Gastrocnemius medialis (tissue), 4 donors: ENCODE results near the gene DISC1. TPM values are rescaled to one million over a fixed set of nuclear protein-coding genes. Genes with fewer than 3 reads are reported as not detected.

Source experiments
- ATAC-seq, 2 donors: fragments of 150-250 bp; one replicate each; pipeline ENCODE4 v1.9.1; 2016
- DNase-seq, 2 donors: peaks; one replicate each; pipeline ENCODE4 v3.0.0-alpha.2; 2019
- H3K27ac ChIP-seq, 4 donors: fragments of 200-600 bp; sonication (generic); 1 replicate in 1 of 4; 2 replicates in 3 of 4; pipeline ENCODE4 v1.5.1; 2016 to 2018; ENCODE audit warnings: mild to moderate bottlenecking in 2 of 4, moderate library complexity in 1 of 4
- H3K27me3 ChIP-seq, 3 donors: fragments of 200-600 bp; sonication (generic) in 2 of 3; 1 replicate in 1 of 3; 2 replicates in 2 of 3; pipeline versions ENCODE4 v1.5.1 to v1.6.0; 2016 to 2019; ENCODE audit warnings: mild to moderate bottlenecking in 1 of 3, moderate library complexity in 1 of 3
- H3K36me3 ChIP-seq, 2 donors: fragments of 200-600 bp; sonication (generic) in 1 of 2; one replicate each; pipeline ENCODE4 v1.5.1; 2017 to 2018
- H3K4me1 ChIP-seq, 2 donors: fragments of 200-600 bp; sonication (generic) in 1 of 2; one replicate each; pipeline ENCODE4 v1.5.1; 2016 to 2017; ENCODE audit warnings: mild to moderate bottlenecking in 2 of 2
- H3K4me3 ChIP-seq, 4 donors: fragments of 200-600 bp; sonication (generic) in 3 of 4; 1 replicate in 1 of 4; 2 replicates in 3 of 4; pipeline ENCODE4 v1.5.1; 2016 to 2019; ENCODE audit warnings: mild to moderate bottlenecking in 2 of 4
- H3K9me3 ChIP-seq, 3 donors: fragments of 200-600 bp; sonication (generic) in 2 of 3; 1 replicate in 1 of 3; 2 replicates in 2 of 3; pipeline ENCODE4 v1.5.1; 2016 to 2019
- CTCF ChIP-seq, 5 experiments: fragments of 450-650 bp in 3 of 5; fragments of 200-600 bp in 2 of 5; sonication (generic) in 2 of 5; IDR thresholded peaks in 4 of 5; conservative IDR thresholded peaks in 1 of 5; 1 replicate in 4 of 5; 2 replicates in 1 of 5; pipeline ENCODE4 v1.5.1; 2016 to 2019; ENCODE audit warnings: antibody characterized with exemption in 5 of 5, mild to moderate bottlenecking in 3 of 5, moderate library complexity in 3 of 5
- POLR2A ChIP-seq, 2 donors: fragments of 450-650 bp; IDR thresholded peaks; one replicate each; pipeline ENCODE4 v1.6.1; 2017; ENCODE audit warnings: antibody characterized with exemption in 2 of 2, mild to moderate bottlenecking in 2 of 2, moderate library complexity in 2 of 2
- in situ Hi-C, 4 donors: fragments of 200-750 bp; cut with MboI; loops; one replicate each; pipeline versions ENCODE4 v1.15.0 to v1.8.0; 2017; ENCODE audit warnings: low sequenced_read_pairs in 4 of 4
- intact Hi-C: fragments of 100-400 bp; cut with DNase I; formaldehyde crosslinking; loops from one replicate; pipeline ENCODE4 v1.15.1; 2023; ENCODE audit warnings: low total_unique reads
- total RNA-seq, 4 donors: library from RNA; depleted of rRNA; stranded (reverse); fragments of >200 nt; gene quantifications; one replicate each; pipeline versions ENCODE4 v1.1.0 to v1.2.3, GENCODE V29; 2016

DISC1 gene
- total RNA-seq, 4 donors from 2014 or later = 2.3 to 5.8 (median 2.6) TPM

GRCh38 chr1:231606712-231607111, 19.9 kb upstream of the DISC1 start:
- H3K4me3 ChIP-seq = no peak overlapping the region
- peaks cover 0 to 8% of the 10 kb centered on the region in 2 donors for H3K4me1 ChIP-seq
- no peaks in the 10 kb centered on the region for H3K36me3 ChIP-seq
- H3K27ac ChIP-seq = no peak overlapping the region
- TF ChIP-seq POLR2A (IDR thresholded peaks at IDR 0.05) = no peak
- in situ Hi-C loops = loop anchor here in 2 of 4 donors (10.0 to 25.0 kb wide), 3 partner anchors 252 to 619 kb away; partner anchors contain the start of genes ARV1 (in 2 of the 2) and TTC13 (in 2 of the 2)
- intact Hi-C loops = no loop called here
- no peaks in the 10 kb centered on the region for H3K27me3 ChIP-seq
- ATAC-seq (no peak), DNase-seq (no peak)
- no peaks in the 10 kb centered on the region for H3K9me3 ChIP-seq

GRCh38 chr1:231610388-231610787, 16.2 kb upstream of the DISC1 start:
- no peak overlapping the region for H3K27ac ChIP-seq
- no peak for DNase-seq
- no peaks in the 10 kb centered on the region for H3K9me3 ChIP-seq
- no peaks in the 10 kb centered on the region for H3K4me1 ChIP-seq
- in situ Hi-C loops = loop anchor here in 2 of 4 donors (25.0 kb wide), 1 partner anchor 623 kb away; the partner anchor contains the start of genes ARV1 (in 2 of the 2) and TTC13 (in 2 of the 2)
- no peak overlapping the region for H3K4me3 ChIP-seq
- TF ChIP-seq POLR2A (IDR thresholded peaks at IDR 0.05) (no peak), CTCF (IDR thresholded peaks at IDR 0.05 in 4 of 5, conservative IDR thresholded peaks at IDR 0.05 in 1 of 5) (no peak)
- H3K36me3 ChIP-seq = no peaks in the 10 kb centered on the region
- peak in 1 of 2 donors; percentile 46 for ATAC-seq
- intact Hi-C loops = no loop called here
- H3K27me3 ChIP-seq = no peaks in the 10 kb centered on the region

GRCh38 chr1:231611111-231611510, 15.5 kb upstream of the DISC1 start:
- Histone ChIP-seq H3K27ac (no peak overlapping the region), H3K27me3 (no peaks in the 10 kb centered on the region), H3K36me3 (no peaks in the 10 kb centered on the region), H3K9me3 (no peaks in the 10 kb centered on the region), H3K4me1 (no peaks in the 10 kb centered on the region), H3K4me3 (no peak overlapping the region)
- no peak for ATAC-seq
- in situ Hi-C loops (loop anchor here in 2 of 4 donors (25.0 kb wide), 1 partner anchor 624 kb away; the partner anchor contains the start of genes ARV1 (in 2 of the 2) and TTC13 (in 2 of the 2)), intact Hi-C loops (no loop called here)
- DNase-seq = no peak
- TF ChIP-seq POLR2A (IDR thresholded peaks at IDR 0.05) (no peak), CTCF (IDR thresholded peaks at IDR 0.05 in 4 of 5, conservative IDR thresholded peaks at IDR 0.05 in 1 of 5) (no peak)

GRCh38 chr1:231611851-231612250, 14.7 kb upstream of the DISC1 start:
- Histone ChIP-seq H3K4me1 (no peaks in the 10 kb centered on the region), H3K36me3 (no peaks in the 10 kb centered on the region), H3K27me3 (no peaks in the 10 kb centered on the region), H3K4me3 (no peak overlapping the region), H3K9me3 (no peaks in the 10 kb centered on the region), H3K27ac (no peak overlapping the region)
- no peak for TF ChIP-seq POLR2A (IDR thresholded peaks at IDR 0.05)
- TF ChIP-seq CTCF (IDR thresholded peaks at IDR 0.05 in 4 of 5, conservative IDR thresholded peaks at IDR 0.05 in 1 of 5) = no peak
- intact Hi-C loops = no loop called here
- DNase-seq (no peak), ATAC-seq (no peak)
- in situ Hi-C loops = loop anchor here in 2 of 4 donors (25.0 kb wide), 1 partner anchor 625 kb away; the partner anchor contains the start of genes ARV1 (in 2 of the 2) and TTC13 (in 2 of the 2)

GRCh38 chr1:231612393-231613089, 14.0 kb upstream of the DISC1 start:
- intact Hi-C loops = no loop called here
- no peak for TF ChIP-seq CTCF (IDR thresholded peaks at IDR 0.05 in 4 of 5, conservative IDR thresholded peaks at IDR 0.05 in 1 of 5)
- no peak for TF ChIP-seq POLR2A (IDR thresholded peaks at IDR 0.05)
- in situ Hi-C loops = loop anchor here in 2 of 4 donors (25.0 kb wide), 1 partner anchor 625 kb away; the partner anchor contains the start of genes ARV1 (in 2 of the 2) and TTC13 (in 2 of the 2)
- DNase-seq (no peak), ATAC-seq (no peak)
- Histone ChIP-seq H3K9me3 (no peaks in the 10 kb centered on the region), H3K4me3 (no peak overlapping the region), H3K27me3 (no peaks in the 10 kb centered on the region), H3K27ac (no peak overlapping the region), H3K36me3 (no peaks in the 10 kb centered on the region), H3K4me1 (no peaks in the 10 kb centered on the region)
